Rectal smooth muscle tissue (tissue), 1 donor: ENCODE results near the gene IPO9.
"Not testable (repeated sequence)": the region's sequence is repeated elsewhere in the genome, so short reads cannot be mapped to it uniquely, and the experiment has no call there.

Source experiments
- H3K27ac ChIP-seq: one replicate; pipeline ENCODE4 v1.7.0; 2013; ENCODE audit warnings: low read depth, low read length, inconsistent platforms
- H3K27me3 ChIP-seq: one replicate; pipeline ENCODE4 v1.7.0; 2013; ENCODE audit warnings: low read length; ENCODE audit not compliant: control insufficient read depth, insufficient read depth
- H3K36me3 ChIP-seq: one replicate; pipeline ENCODE4 v1.7.0; 2013; ENCODE audit warnings: low read length; ENCODE audit not compliant: control insufficient read depth, insufficient read depth
- H3K4me1 ChIP-seq: one replicate; pipeline ENCODE4 v1.7.0; 2013; ENCODE audit warnings: low read length; ENCODE audit not compliant: control insufficient read depth, insufficient read depth
- H3K4me3 ChIP-seq: one replicate; pipeline ENCODE4 v1.7.0; 2013; ENCODE audit warnings: low read length
- H3K9ac ChIP-seq: one replicate; pipeline ENCODE4 v1.7.0; 2013; ENCODE audit warnings: low read length

IPO9 gene

DNA sequence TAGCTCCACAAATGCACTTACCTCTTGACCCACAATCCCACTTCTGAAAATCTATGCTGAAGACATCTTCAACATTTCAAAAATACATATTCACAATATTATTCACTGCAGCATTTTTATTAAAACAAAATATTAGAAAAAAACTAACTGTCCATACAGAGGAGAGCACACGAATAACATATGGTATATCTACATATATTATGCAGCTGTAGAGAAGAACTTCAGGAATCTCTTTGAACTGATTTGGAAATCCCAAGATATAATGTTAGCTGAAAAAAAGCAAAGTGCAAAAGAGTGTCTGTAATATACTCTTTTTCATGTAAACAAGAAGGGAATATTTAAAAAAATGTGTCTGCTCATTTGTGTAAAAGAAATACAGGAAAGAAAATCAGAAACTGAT lies 11.5 kb downstream of the IPO9 start:
- Histone ChIP-seq H3K9ac (no peak overlapping the region), H3K36me3 (no peaks in the 10 kb centered on the region), H3K27me3 (no peaks in the 10 kb centered on the region), H3K27ac (no peak overlapping the region), H3K4me1 (no peaks in the 10 kb centered on the region), H3K4me3 (no peak overlapping the region)

DNA sequence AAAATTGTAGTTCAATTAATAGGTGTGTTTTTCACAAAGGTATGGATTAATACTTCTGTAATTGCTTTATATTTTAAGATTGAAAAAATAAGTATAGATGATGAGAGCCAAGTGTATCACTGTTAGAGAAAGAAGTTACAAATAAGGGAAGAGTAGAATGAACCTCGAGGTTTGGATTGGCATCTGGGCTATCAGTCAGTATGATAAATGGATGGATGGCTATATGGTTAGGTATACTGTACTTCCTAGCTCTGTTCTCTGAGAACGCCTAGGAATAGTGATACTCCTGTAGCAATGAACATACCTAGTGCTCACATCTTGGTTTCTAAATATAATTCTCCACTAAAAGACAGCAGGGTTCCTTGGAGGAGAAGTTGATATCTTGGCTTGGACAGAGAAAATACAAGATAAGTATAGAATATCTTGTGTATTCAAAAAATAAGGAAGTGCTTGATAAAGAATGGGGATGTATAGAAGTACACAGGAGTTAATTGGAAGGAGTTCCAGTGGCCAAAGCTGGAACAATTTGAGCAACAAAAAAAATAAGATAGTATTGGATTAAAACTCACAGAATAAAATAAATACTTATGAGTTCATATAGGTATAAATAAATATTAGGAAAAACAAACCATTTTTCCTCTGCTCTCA lies 12.4 kb downstream of the IPO9 start:
- H3K4me1 ChIP-seq = no peaks in the 10 kb centered on the region
- no peak overlapping the region for H3K4me3 ChIP-seq
- H3K27ac ChIP-seq = no peak overlapping the region
- no peaks in the 10 kb centered on the region for H3K36me3 ChIP-seq
- H3K9ac ChIP-seq = no peak overlapping the region
- no peaks in the 10 kb centered on the region for H3K27me3 ChIP-seq

DNA sequence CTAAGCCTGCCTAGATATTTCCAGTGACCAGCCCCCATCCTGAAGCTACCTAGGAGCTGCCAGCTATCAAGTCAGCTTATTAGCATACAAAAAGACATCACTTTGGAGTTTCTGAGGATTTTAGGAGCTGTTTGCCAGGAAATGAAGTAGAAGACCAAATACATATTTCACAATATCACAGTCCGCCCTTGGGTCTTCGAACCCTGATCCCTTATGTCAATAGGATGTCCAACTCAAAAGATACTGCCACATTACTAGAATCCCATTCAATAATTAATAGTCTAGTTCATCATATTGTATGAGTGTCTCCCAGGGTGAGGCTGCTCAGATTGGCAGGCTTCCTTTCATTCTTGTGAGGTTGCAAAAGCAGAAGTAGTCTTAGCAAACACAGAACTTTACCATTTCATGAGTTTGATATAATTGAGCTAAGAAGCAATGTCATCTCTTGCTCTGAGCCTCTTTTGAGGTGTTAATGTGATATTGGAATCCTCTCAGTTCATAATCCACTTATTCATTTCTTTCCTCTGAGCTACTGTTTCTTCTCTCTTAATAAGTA lies 13.6 kb downstream of the IPO9 start:
- Histone ChIP-seq H3K27me3 (no peaks in the 10 kb centered on the region), H3K27ac (no peak overlapping the region), H3K9ac (no peak overlapping the region)

DNA sequence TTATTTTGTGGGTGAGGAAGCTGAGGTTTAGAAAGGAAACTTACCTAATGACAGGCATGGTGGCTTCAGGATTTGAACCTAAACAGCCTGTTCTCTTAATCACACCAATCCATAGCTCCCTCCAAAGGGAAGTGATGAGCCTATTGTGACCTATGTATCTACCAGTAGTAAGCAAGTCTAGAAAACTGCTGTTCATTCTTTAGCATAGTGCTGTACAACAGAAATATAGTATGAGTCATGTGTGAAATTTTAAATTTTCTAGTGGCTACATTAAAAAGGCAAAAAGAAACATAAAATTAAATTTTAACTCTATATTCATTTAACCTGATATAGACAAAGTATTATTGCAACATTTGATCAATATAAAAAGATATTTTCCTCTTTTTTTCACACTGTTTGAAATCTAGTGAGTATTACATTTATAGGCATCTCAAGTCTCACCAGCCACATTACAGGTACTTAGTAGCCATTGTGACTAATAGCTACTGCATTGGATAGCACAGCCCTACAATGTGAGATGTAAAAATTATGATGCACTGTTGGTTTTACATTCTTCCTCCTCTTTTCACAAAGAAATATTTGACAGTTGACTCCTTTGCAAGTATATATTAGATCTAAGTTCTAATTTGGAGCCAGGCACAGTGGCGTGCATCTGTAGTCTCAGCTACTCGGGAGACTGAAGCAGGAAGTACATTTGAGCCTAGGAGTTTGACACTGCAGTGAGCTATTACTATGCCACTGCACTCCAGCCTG lies 16.6 kb downstream of the IPO9 start:
- H3K27ac ChIP-seq = no peak overlapping the region
- H3K4me3 ChIP-seq = no peak overlapping the region
- H3K9ac ChIP-seq = no peak overlapping the region
- H3K4me1 ChIP-seq = peaks cover 6% of the 10 kb centered on the region
- H3K27me3 ChIP-seq = no peaks in the 10 kb centered on the region
- no peaks in the 10 kb centered on the region for H3K36me3 ChIP-seq

More for the DNA sequence above, 13.6 kb downstream of the IPO9 start:
- Histone ChIP-seq H3K4me3 (no peak overlapping the region), H3K4me1 (no peaks in the 10 kb centered on the region), H3K36me3 (no peaks in the 10 kb centered on the region)

DNA sequence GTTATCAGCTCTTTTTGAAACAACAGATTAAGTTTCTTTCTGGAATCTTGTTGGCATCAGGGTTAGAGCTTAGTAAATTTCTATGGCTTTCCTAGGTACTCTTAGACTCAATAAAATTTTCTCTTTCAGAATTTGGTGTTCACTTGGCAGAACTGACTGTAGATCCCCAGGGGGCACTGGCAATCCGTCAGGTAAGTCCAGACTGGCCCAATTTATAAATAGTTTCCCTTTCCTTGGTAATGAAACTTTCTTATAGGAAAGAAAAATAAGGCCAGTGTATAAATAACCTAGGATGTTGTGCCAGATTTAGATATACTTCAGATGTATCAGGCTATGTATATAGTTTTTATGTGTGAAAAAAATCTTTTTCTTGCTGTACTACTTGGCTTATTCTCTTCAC lies 18.2 kb downstream of the IPO9 start:
- H3K4me3 ChIP-seq = no peak overlapping the region
- peaks cover 8% of the 10 kb centered on the region for H3K4me1 ChIP-seq
- H3K36me3 ChIP-seq = peaks cover 3% of the 10 kb centered on the region
- H3K27ac ChIP-seq = no peak overlapping the region
- H3K27me3 ChIP-seq = no peaks in the 10 kb centered on the region
- no peak overlapping the region for H3K9ac ChIP-seq

DNA sequence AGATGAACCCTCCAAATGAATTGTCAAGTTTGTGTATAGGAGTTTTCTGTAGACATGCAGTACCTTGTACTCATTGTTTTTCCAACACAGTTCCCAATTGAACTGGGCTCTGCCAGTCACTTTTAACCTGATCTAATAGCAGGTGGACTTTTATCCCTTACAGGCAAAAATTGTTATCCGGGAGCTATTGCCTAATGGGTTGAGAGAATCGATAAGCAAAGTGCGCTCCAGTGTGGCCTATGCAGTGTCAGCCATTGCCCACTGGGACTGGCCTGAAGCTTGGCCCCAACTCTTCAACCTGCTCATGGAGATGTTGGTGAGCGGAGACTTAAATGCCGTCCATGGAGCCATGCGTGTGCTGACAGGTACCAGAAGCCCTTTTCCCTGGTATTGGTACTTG lies 19.3 kb downstream of the IPO9 start:
- H3K36me3 ChIP-seq = peaks cover 7% of the 10 kb centered on the region
- no peak overlapping the region for H3K9ac ChIP-seq
- no peak overlapping the region for H3K4me3 ChIP-seq
- H3K27ac ChIP-seq = no peak overlapping the region
- peaks cover 8% of the 10 kb centered on the region for H3K4me1 ChIP-seq
- H3K27me3 ChIP-seq = no peaks in the 10 kb centered on the region

DNA sequence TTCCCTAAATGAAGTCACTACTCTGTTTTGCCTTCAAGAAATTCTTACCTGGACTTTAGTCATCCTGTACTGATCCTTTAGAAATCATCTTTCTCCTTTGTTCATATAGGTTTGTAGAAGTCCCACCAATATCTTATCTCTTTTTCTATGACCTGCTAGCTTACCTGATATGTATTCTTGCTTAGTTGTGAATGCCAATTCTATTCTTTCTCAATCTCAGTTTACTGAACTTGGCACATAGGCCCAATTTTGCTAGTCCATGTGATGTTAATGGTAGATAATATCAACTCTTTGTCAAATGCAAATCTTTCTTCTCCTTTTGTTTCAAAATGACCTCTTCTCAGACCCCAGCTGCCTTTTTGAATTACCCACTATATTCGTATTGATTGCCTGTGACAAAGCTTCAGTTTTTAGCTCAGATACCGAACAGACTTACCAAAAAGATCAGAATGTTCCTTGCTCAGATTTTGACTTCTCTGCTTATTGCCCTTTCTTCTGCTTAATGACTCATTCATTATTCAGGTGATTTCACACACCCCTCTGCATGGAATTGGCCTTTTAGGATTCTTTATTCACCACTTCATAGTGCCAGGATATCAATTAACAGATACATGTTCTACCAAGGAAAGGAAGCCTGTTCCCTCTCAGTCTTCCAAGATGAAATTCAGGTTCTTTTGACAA lies 20.6 kb downstream of the IPO9 start:
- H3K27me3 ChIP-seq = no peaks in the 10 kb centered on the region
- H3K4me3 ChIP-seq = no peak overlapping the region
- peak overlapping the region; percentile 23 for H3K27ac ChIP-seq
- peaks cover 8% of the 10 kb centered on the region for H3K36me3 ChIP-seq
- peaks cover 8% of the 10 kb centered on the region for H3K4me1 ChIP-seq
- no peak overlapping the region for H3K9ac ChIP-seq

DNA sequence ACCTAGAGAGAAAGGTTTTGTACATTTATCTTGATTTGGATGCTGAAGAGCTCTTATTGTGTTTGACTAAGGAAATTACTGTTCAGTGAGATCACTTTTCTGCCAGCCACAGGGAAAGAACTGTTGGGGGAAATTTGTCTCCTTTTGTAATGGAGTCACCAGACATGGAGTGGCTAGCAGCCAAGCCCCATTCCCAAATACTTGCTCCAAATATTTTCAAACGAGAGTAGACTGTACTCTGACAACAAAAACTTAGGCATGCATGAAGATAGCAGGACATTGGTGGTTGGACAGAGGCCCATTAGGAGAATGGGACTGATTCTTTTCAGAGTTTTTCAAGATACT lies 21.1 kb downstream of the IPO9 start:
- no peaks in the 10 kb centered on the region for H3K27me3 ChIP-seq
- peaks cover 12% of the 10 kb centered on the region for H3K36me3 ChIP-seq
- no peak overlapping the region for H3K9ac ChIP-seq
- peak overlapping the region; percentile 23 for H3K27ac ChIP-seq
- peaks cover 8% of the 10 kb centered on the region for H3K4me1 ChIP-seq
- no peak overlapping the region for H3K4me3 ChIP-seq

DNA sequence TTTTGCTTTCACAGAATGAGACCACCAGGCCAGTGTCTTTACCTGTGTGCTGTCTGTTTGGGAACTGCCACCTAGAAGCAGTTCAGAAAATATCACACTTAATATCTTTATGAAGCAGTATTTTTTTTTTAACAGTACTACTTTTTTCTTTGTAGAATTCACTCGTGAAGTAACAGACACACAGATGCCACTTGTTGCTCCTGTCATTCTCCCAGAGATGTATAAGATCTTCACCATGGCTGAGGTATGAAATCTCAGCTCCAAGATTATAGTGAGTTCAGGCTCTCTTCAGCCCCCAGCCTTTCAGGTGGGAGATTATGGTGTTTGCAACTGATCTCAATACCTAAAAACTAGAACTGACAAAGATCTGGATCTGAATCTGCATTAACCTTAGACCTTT lies 23.0 kb downstream of the IPO9 start:
- Histone ChIP-seq H3K27me3 (no peaks in the 10 kb centered on the region), H3K4me1 (peaks cover 8% of the 10 kb centered on the region), H3K4me3 (no peak overlapping the region), H3K36me3 (peaks cover 12% of the 10 kb centered on the region), H3K27ac (no peak overlapping the region), H3K9ac (no peak overlapping the region)

DNA sequence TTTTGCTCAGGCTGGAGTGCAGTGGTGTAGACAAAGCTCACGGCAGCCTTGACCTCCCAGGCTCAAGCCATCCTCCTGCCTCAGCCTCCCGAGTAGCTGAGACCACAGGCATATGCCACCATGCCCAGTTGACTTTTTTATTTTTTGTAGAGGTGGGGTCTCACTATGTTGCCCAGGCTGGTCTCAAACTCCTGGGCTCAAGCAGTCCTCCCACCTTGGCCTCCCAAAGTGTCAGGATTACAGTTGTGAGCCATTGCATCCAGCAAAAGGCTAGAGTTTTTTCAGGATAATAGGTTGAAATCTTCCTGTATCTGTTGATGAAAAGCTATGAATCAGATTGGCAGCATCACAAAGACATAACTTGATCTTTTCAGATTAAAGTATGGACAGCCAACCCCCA lies 27.8 kb downstream of the IPO9 start:
- not testable (repeated sequence) for H3K27me3 ChIP-seq, H3K9ac ChIP-seq, H3K27ac ChIP-seq, H3K4me3 ChIP-seq, H3K4me1 ChIP-seq
- H3K36me3 ChIP-seq = peaks cover 17% of the 10 kb centered on the region

DNA sequence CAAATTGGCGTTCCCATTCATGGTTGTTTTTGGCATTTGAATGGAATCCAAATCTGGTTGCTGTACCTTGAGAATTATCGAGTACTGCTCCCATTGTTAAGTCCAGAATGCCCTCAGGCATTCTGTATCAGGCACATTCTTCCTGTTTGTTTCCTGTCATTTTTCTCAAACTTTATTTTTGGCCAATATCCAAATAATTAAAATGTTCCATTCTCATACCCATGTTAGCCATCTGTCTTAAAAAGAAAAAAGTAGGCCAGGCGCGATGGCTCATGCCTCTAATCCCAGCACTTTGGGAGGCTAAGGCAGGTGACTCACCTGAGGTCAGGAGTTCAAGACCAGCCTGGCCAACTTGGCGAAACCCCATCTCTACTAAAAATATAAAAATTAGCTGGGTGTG lies 30.5 kb downstream of the IPO9 start:
- peaks cover 14% of the 10 kb centered on the region for H3K36me3 ChIP-seq
- no peak overlapping the region for H3K9ac ChIP-seq
- no peaks in the 10 kb centered on the region for H3K4me1 ChIP-seq
- no peak overlapping the region for H3K4me3 ChIP-seq
- H3K27ac ChIP-seq = no peak overlapping the region
- H3K27me3 ChIP-seq = no peaks in the 10 kb centered on the region

DNA sequence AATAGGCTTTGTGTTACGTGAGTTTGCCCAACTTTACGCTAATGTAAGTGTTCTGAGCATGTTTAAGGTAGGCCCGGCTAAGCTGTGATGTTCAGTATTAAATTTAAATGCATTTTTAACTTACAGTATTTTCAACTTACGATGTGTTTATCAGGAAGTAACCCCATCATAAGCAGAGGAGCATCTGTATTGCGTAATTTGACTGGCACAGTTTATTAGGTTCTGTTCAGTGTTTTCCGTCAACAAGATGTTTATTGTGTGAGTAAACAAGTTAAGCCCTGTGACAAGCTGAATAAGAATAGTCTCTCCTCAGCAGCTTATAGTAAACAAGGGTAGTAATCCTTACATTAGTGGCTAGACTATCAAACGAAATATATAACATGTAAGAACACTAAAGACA lies 32.5 kb downstream of the IPO9 start:
- Histone ChIP-seq H3K27me3 (no peaks in the 10 kb centered on the region), H3K4me1 (no peaks in the 10 kb centered on the region), H3K4me3 (no peak overlapping the region), H3K27ac (no peak overlapping the region), H3K9ac (no peak overlapping the region), H3K36me3 (peaks cover 11% of the 10 kb centered on the region)
